HepG2 (cell line): ENCODE results near the gene GABRB1. TPM values are rescaled to one million over a fixed set of nuclear protein-coding genes. Genes with fewer than 3 reads are reported as not detected.

Source experiments
- ATAC-seq: fragments of 200-7000 bp; cut with Tn5 transposase; 3 replicates; pipeline ENCODE4 v1.9.1; 2020; ENCODE audit warnings: mild to moderate bottlenecking, moderate library complexity
- BruUV-seq: library from RNA; stranded (reverse); fragments of 400-500 nt; replicated peaks from 2 replicates; lab custom pipeline; 2021; lab: Mats Ljungman, UMichigan
- CTCF ChIA-PET: fragments of 300-600 bp; formaldehyde crosslinking; extraction: SDS; loops from one replicate; lab custom pipeline; 2021; ENCODE audit warnings: low total read pairs, inconsistent platforms, low intra/inter-chr PET ratio; lab: Yijun Ruan, JAX
- POLR2A ChIA-PET: fragments of 350-600 bp; sonication (Branson Sonifier 250); formaldehyde crosslinking; loops from one replicate; lab custom pipeline; 2020; ENCODE audit warnings: antibody characterized with exemption, inconsistent platforms; lab: Yijun Ruan, JAX
- DNase-seq: peaks from one replicate; pipeline ENCODE4 v3.0.0-alpha.2; 2015; ENCODE audit warnings: low spot score
- FAIRE-seq: peaks from 3 replicates; lab custom pipeline; 2011; peaks lifted over from hg19 to GRCh38; lab: Jason Lieb, UNC
- H2AFZ ChIP-seq: one replicate; pipeline ENCODE4 v1.6.1; 2011; ENCODE audit warnings: low read length, inconsistent platforms
- H3K27ac ChIP-seq: fragments of 300-600 bp; 3 replicates; pipeline ENCODE4 v1.8.0; 2011; ENCODE audit warnings: mixed run types, mild to moderate bottlenecking, mixed read lengths, low read length, inconsistent platforms; ENCODE audit not compliant: insufficient read depth; ENCODE audit errors: extremely low read length
- H3K27me3 ChIP-seq, 2 experiments: fragments of 200-600 bp in 1 of 2; 2 replicates in 1 of 2; 3 replicates in 1 of 2; pipeline versions ENCODE4 v1.6.0 to v1.8.0; 2011; ENCODE audit warnings: low read length in 2 of 2, mild to moderate bottlenecking in 2 of 2, moderate library complexity in 2 of 2, inconsistent platforms in 1 of 2; ENCODE audit not compliant: insufficient read depth in 2 of 2, control insufficient read depth in 1 of 2
- H3K36me3 ChIP-seq, 2 experiments: fragments of 200-600 bp in 1 of 2; replicated peaks in 1 of 2; 2 replicates in 1 of 2; 3 replicates in 1 of 2; pipeline versions ENCODE4 v1.5.1 to v1.8.0; 2011; ENCODE audit warnings: low read length in 2 of 2, inconsistent platforms in 1 of 2; ENCODE audit not compliant: insufficient read depth in 2 of 2, control insufficient read depth in 1 of 2
- H3K4me1 ChIP-seq: 2 replicates; pipeline ENCODE4 v1.5.1; 2012; ENCODE audit warnings: low read length, inconsistent platforms; ENCODE audit not compliant: insufficient read depth
- H3K4me2 ChIP-seq: 2 replicates; pipeline ENCODE4 v1.6.0; 2011; ENCODE audit warnings: low read depth, low read length, inconsistent platforms
- H3K4me3 ChIP-seq, 3 experiments: fragments of 200-600 bp in 1 of 3; sonication (generic), shearing (Covaris generic) in 1 of 3; replicated peaks in 1 of 3; 2 replicates each; pipeline ENCODE4 v1.5.1; 2011 to 2016; ENCODE audit warnings: low read length in 3 of 3, inconsistent platforms in 2 of 3, low read depth in 2 of 3, mild to moderate bottlenecking in 2 of 3, control low read depth in 1 of 3, mixed read lengths in 1 of 3; ENCODE audit not compliant: insufficient read depth in 1 of 3
- H3K79me2 ChIP-seq: one replicate; pipeline ENCODE4 v1.6.1; 2011; ENCODE audit warnings: low read length, inconsistent platforms; ENCODE audit not compliant: insufficient read depth
- H3K9ac ChIP-seq: 2 replicates; pipeline ENCODE4 v1.6.0; 2011; ENCODE audit warnings: mild to moderate bottlenecking, low read depth, low read length, inconsistent platforms; ENCODE audit not compliant: insufficient read depth
- H3K9me3 ChIP-seq: 2 replicates; pipeline ENCODE4 v1.5.1; 2012; ENCODE audit warnings: mild to moderate bottlenecking, low read length
- H4K20me1 ChIP-seq: 2 replicates; pipeline ENCODE4 v1.6.0; 2011; ENCODE audit warnings: inconsistent platforms, mild to moderate bottlenecking, low read length, moderate library complexity; ENCODE audit not compliant: insufficient read depth
- ATF3 ChIP-seq: sonication (generic); formaldehyde crosslinking; IDR thresholded peaks from 2 replicates; pipeline ENCODE4 v1.4.0; 2020; ENCODE audit warnings: missing genetic modification reagents
- CREB3 ChIP-seq: sonication (generic); formaldehyde crosslinking; IDR thresholded peaks from 2 replicates; pipeline ENCODE4 v1.5.0; 2020; ENCODE audit warnings: missing genetic modification reagents
- ERF ChIP-seq: IDR thresholded peaks from 2 replicates; pipeline ENCODE4 v1.6.1; 2018; ENCODE audit warnings: missing biosample characterization, missing genetic modification reagents
- KDM2A ChIP-seq: sonication (generic); formaldehyde crosslinking; IDR thresholded peaks from 2 replicates; pipeline ENCODE4 v1.4.0; 2020; ENCODE audit warnings: low read depth, missing genetic modification reagents, borderline replicate concordance
- KDM5B ChIP-seq: sonication (generic); formaldehyde crosslinking; IDR thresholded peaks from 2 replicates; pipeline ENCODE4 v1.4.0; 2020; ENCODE audit warnings: missing genetic modification reagents, mild to moderate bottlenecking, borderline replicate concordance
- MNT ChIP-seq: fragments of 450-650 bp; IDR thresholded peaks from 2 replicates; pipeline ENCODE4 v1.6.1; 2016
- NFATC3 ChIP-seq: sonication (generic); formaldehyde crosslinking; IDR thresholded peaks from 2 replicates; pipeline ENCODE4 v1.5.1; 2020; ENCODE audit warnings: mild to moderate bottlenecking, missing genetic modification reagents
- NKX3-1 ChIP-seq: sonication (generic); formaldehyde crosslinking; IDR thresholded peaks from 2 replicates; pipeline ENCODE4 v1.5.0; 2020; ENCODE audit warnings: missing genetic modification reagents
- REST ChIP-seq, 2 experiments: IDR thresholded peaks; 2 replicates each; pipeline ENCODE4 v1.6.1; 2011 to 2012; ENCODE audit warnings: low read length in 2 of 2, borderline replicate concordance in 1 of 2, low read depth in 1 of 2, mild to moderate bottlenecking in 1 of 2, moderate library complexity in 1 of 2
- RFXAP ChIP-seq: sonication (generic); formaldehyde crosslinking; IDR thresholded peaks from 2 replicates; pipeline ENCODE4 v1.4.0; 2020; ENCODE audit warnings: missing genetic modification reagents, borderline replicate concordance
- ZFP36L2 ChIP-seq: sonication (generic); formaldehyde crosslinking; IDR thresholded peaks from 2 replicates; pipeline ENCODE4 v1.4.0; 2020; ENCODE audit warnings: missing genetic modification reagents
- ZNF124 ChIP-seq: sonication (generic); formaldehyde crosslinking; IDR thresholded peaks from 2 replicates; pipeline ENCODE4 v1.4.0; 2020; ENCODE audit warnings: missing genetic modification reagents
- ZNF232 ChIP-seq: sonication (generic); formaldehyde crosslinking; IDR thresholded peaks from 2 replicates; pipeline ENCODE4 v1.4.0; 2020; ENCODE audit warnings: missing genetic modification reagents, borderline replicate concordance
- ZNF354B ChIP-seq: sonication (generic); formaldehyde crosslinking; IDR thresholded peaks from 2 replicates; pipeline ENCODE4 v1.8.0; 2022; ENCODE audit warnings: mild to moderate bottlenecking, missing genetic modification reagents
- ZNF558 ChIP-seq: sonication (generic); formaldehyde crosslinking; IDR thresholded peaks from 2 replicates; pipeline ENCODE4 v1.9.0; 2022; ENCODE audit warnings: mild to moderate bottlenecking, missing genetic modification reagents, borderline replicate concordance
- ZNF740 ChIP-seq: sonication (generic); formaldehyde crosslinking; IDR thresholded peaks from 2 replicates; pipeline ENCODE4 v1.4.0; 2020; ENCODE audit warnings: missing genetic modification reagents
- ZNF891 ChIP-seq: sonication (generic); formaldehyde crosslinking; IDR thresholded peaks from 2 replicates; pipeline ENCODE4 v1.5.0; 2020; ENCODE audit warnings: mild to moderate bottlenecking, missing genetic modification reagents
- WGBS: methylation state at CpG from one replicate; pipeline ENCODE4 v1.1.6; 2017; ENCODE audit warnings: low lambda C conversion rate; 5-methylcytosine and 5-hydroxymethylcytosine counted together
- in situ Hi-C: cut with HindIII; loops from 2 replicates; pipeline ENCODE4 v1.10.0; 2017; ENCODE audit warnings: low pct_unique_long_range_greater_than_20kb; ENCODE audit not compliant: extremely low pct_ligation_motif_present
- intact Hi-C: fragments of 100-400 bp; cut with micrococcal nuclease; formaldehyde crosslinking; loops from one replicate; pipeline ENCODE4 v1.10.0; 2022; ENCODE audit not compliant: unreplicated experiment
- polyA plus RNA-seq, 8 experiments: library from polyadenylated mRNA; depleted of rRNA in 3 of 8; stranded (reverse) in 7 of 8; unstranded in 1 of 8; fragments of >200 nt; fragmentation: Illumina TruSeq in 4 of 8; extraction: Trizol in 4 of 8; gene quantifications; 2 replicates each; pipeline versions ENCODE4 v1.2.1 to v1.2.3, GENCODE V29; 2011 to 2016; ENCODE audit warnings: low read depth in 4 of 8, missing spikeins in 1 of 8, mixed read lengths in 1 of 8; ENCODE audit not compliant: insufficient read depth in 1 of 8
- total RNA-seq, 5 experiments: library from RNA; depleted of rRNA; stranded (reverse); fragments of >200 nt; fragmentation: Illumina TruSeq; extraction: Trizol; gene quantifications; 2 replicates each; pipeline ENCODE4 v1.2.3, GENCODE V29; 2016; ENCODE audit warnings: low read depth in 1 of 5

Gene GABRB1
- total and polyA plus RNA-seq, 2 of the 13 experiments (the other 11 are each of a cell fraction or from before 2014, with no cell fraction given) = not detected

- TF ChIP-seq ZFP36L2 (CRISPR knock-in tag) = no peak
- no peak for TF ChIP-seq KDM2A (CRISPR knock-in tag)
- TF ChIP-seq, all 625 proteins: peak for 0
Observed at GRCh38 chr4:47391256-47391655, 359.9 kb downstream of the GABRB1 start (continued).

- no peak for DNase-seq
- no peak overlapping the region for H3K4me3 ChIP-seq
- FAIRE-seq = no peak
- ChIA-PET CTCF (no interaction called here), POLR2A (no interaction called here)
- H3K36me3 ChIP-seq = no peaks in the 10 kb centered on the region
- no peak overlapping the region for H2AFZ ChIP-seq
- intact Hi-C loops (no loop called here), in situ Hi-C loops (no loop called here)
- H3K27ac ChIP-seq = no peak overlapping the region
- no peak overlapping the region for H3K9ac ChIP-seq
- ATAC-seq = no peak
- H3K4me2 ChIP-seq = no peak overlapping the region
- no peaks in the 10 kb centered on the region for H3K27me3 ChIP-seq
- 36% methylated on average over 2 of the region's 2 CpGs for WGBS
- H4K20me1 ChIP-seq = no peaks in the 10 kb centered on the region
- BruUV-seq = no TSS peak
- H3K79me2 ChIP-seq = no peaks in the 10 kb centered on the region
- H3K9me3 ChIP-seq = no peaks in the 10 kb centered on the region
- no peaks in the 10 kb centered on the region for H3K4me1 ChIP-seq
- no peak for TF ChIP-seq ZNF354B (CRISPR knock-in tag)
- TF ChIP-seq RFXAP (CRISPR knock-in tag) = no peak
- no peak for TF ChIP-seq REST (IDR thresholded peaks at IDR 0.05; ENCODE audit: borderline replicate concordance in 1 of 2, low read depth in 1 of 2, low read length in 2 of 2)
- TF ChIP-seq ZNF558 (CRISPR knock-in tag) = no peak
- no peak for TF ChIP-seq MNT
- TF ChIP-seq ZNF232 (CRISPR knock-in tag) = no peak
- TF ChIP-seq ZNF124 (CRISPR knock-in tag) = no peak
- no peak for TF ChIP-seq ZNF740 (CRISPR knock-in tag)
- TF ChIP-seq KDM5B (CRISPR knock-in tag) = no peak
- TF ChIP-seq NKX3-1 (CRISPR knock-in tag) = no peak
- TF ChIP-seq ERF = no peak
- no peak for TF ChIP-seq NFATC3 (CRISPR knock-in tag)
- TF ChIP-seq ATF3 (CRISPR knock-in tag) = no peak
- TF ChIP-seq ZNF891 (CRISPR knock-in tag) = no peak
- TF ChIP-seq CREB3 (CRISPR knock-in tag) = no peak
Observed at GRCh38 chr4:47406408-47406807, 375.0 kb downstream of the GABRB1 start.
